ENCODE data around the gene COL8A2.

DNA sequence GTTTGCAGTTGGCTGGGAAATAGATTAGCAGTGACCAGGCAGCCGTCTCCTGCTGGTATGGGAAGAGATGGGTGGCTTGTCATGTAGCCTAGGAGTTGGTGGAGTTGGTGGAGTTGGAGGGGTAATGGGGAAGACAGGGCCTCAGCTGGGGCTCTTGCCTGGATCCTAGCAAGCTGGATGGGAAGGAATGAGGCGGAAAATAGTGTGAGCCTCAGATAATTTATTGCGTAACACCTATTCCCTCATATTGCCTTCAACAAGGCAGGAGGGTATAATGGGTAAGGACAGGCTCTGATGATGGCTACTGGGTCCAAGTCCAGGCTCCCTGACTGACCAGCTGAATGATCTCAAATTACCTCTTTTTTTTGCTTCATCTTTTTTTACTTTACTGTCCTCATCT is 43.5 kb upstream of the COL8A2 start:
- no peak for TF ChIP-seq YY1 (IDR thresholded peaks at IDR 0.05; ENCODE audit: insufficient read depth, insufficient read length)
- no peak for TF ChIP-seq ZNF274 (IDR thresholded peaks at IDR 0.05; ENCODE audit: low read depth, low read length)

Measured in NT2/D1 (cell line).